Neural progenitor cell (in vitro differentiated cells): ENCODE results near the gene RPL3.
"Not testable (repeated sequence)": the region's sequence is repeated elsewhere in the genome, so short reads cannot be mapped to it uniquely, and the experiment has no call there.

ENCODE experiments used
- EZH2 ChIP-seq: fragments of 200-600 bp; sonication (generic); IDR thresholded peaks from 2 replicates; pipeline ENCODE4 v1.6.1; 2017; ENCODE audit warnings: antibody characterized with exemption, mild to moderate bottlenecking, moderate library complexity
- EZH2phosphoT487 ChIP-seq: fragments of 200-600 bp; sonication (generic); IDR thresholded peaks from 2 replicates; pipeline ENCODE4 v1.6.1; 2017; ENCODE audit warnings: antibody characterized with exemption
- TF ChIP-seq, protein P1 (sequence below): fragments of 200-600 bp; sonication (generic); IDR thresholded peaks from 2 replicates; pipeline ENCODE4 v1.5.1; 2017; ENCODE audit warnings: antibody characterized with exemption, mild to moderate bottlenecking

DNA sequence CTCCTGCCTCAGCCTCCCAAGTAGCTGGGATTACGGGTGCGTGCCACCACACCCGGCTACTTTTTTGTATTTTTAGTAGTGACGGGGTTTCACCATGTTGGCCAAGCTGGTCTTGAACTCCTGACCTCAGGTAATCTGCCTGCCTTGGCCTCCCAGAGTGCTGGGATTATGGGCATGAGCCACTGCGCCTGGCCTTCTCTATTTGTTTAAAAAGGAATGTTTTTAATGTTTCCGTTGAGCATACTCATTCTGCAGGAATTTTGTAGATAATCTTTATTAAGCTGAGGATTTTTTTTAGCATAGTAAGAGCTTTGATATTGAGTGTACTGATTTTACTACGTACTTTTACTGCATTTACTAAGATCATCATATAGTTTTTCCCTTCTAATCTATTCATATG, 20.4 kb upstream of the RPL3 start:
- not testable (repeated sequence) for TF ChIP-seq EZH2, EZH2phosphoT487
- TF ChIP-seq, protein P1, sequence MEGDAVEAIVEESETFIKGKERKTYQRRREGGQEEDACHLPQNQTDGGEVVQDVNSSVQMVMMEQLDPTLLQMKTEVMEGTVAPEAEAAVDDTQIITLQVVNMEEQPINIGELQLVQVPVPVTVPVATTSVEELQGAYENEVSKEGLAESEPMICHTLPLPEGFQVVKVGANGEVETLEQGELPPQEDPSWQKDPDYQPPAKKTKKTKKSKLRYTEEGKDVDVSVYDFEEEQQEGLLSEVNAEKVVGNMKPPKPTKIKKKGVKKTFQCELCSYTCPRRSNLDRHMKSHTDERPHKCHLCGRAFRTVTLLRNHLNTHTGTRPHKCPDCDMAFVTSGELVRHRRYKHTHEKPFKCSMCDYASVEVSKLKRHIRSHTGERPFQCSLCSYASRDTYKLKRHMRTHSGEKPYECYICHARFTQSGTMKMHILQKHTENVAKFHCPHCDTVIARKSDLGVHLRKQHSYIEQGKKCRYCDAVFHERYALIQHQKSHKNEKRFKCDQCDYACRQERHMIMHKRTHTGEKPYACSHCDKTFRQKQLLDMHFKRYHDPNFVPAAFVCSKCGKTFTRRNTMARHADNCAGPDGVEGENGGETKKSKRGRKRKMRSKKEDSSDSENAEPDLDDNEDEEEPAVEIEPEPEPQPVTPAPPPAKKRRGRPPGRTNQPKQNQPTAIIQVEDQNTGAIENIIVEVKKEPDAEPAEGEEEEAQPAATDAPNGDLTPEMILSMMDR: not testable (repeated sequence)
